Measurements from ENCODE around the gene DCANP1.

DNA sequence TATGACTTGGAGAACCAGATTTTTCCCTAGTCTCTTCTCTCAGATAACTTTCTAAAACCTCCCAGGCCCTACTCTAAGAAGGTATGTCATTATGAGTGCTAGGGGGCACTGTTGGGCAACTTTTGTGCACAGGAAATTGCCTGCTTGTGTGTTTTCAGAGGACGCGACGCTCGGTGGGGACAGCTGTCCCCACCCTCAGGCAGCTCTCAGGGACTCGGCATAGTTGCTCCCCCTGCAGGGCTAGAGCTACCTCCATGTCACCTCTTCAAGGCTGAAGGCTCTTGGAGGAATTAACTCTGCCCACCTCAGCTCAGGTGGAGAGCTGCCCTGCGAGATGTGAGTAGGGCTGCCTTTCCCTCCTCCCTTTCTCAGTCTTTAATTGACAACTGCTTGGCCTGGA, 15.2 kb upstream of the DCANP1 start:
- TF ChIP-seq, protein P1, sequence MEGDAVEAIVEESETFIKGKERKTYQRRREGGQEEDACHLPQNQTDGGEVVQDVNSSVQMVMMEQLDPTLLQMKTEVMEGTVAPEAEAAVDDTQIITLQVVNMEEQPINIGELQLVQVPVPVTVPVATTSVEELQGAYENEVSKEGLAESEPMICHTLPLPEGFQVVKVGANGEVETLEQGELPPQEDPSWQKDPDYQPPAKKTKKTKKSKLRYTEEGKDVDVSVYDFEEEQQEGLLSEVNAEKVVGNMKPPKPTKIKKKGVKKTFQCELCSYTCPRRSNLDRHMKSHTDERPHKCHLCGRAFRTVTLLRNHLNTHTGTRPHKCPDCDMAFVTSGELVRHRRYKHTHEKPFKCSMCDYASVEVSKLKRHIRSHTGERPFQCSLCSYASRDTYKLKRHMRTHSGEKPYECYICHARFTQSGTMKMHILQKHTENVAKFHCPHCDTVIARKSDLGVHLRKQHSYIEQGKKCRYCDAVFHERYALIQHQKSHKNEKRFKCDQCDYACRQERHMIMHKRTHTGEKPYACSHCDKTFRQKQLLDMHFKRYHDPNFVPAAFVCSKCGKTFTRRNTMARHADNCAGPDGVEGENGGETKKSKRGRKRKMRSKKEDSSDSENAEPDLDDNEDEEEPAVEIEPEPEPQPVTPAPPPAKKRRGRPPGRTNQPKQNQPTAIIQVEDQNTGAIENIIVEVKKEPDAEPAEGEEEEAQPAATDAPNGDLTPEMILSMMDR (IDR thresholded peaks at IDR 0.05; ENCODE audit: insufficient read depth, low read length): no peak
- TF ChIP-seq GABPA (IDR thresholded peaks at IDR 0.05; ENCODE audit: low read depth) (no peak), POLR2AphosphoS5 (IDR thresholded peaks at IDR 0.05; ENCODE audit: low read depth) (no peak)

All from HL-60 (cell line).